Limb (tissue), 2 donors: ENCODE results near the gene GPR75.
A peak's percentile ranks its signal among the peaks of the same experiment; 100 is the strongest.

ENCODE experiments used
- DNase-seq, 2 donors: peaks; one replicate each; pipeline ENCODE4 v3.0.0-alpha.2; 2016; ENCODE audit errors: extremely low spot score in 2 of 2

The GPR75 gene

GRCh38 chr2:53859206-53860181 lies at the start of gene GPR75:
Gene GPR75 (minus strand): TSS chr2:53859967. CDS start chr2:53854756, 5,211 bp downstream.
- peak in 1 of 2 donors; percentile 72 for DNase-seq

GRCh38 chr2:53907582-53907981 lies 47.8 kb upstream of the GPR75 start:
- no peak for DNase-seq

- no peak for DNase-seq
Observed at GRCh38 chr2:53905396-53905795, 45.6 kb upstream of the GPR75 start.

- DNase-seq, result no peak
Observed at GRCh38 chr2:53903011-53903410, 43.2 kb upstream of the GPR75 start.

GRCh38 chr2:53901192-53901591 lies 41.4 kb upstream of the GPR75 start:
- DNase-seq, result no peak

GRCh38 chr2:53896864-53897263 lies 37.1 kb upstream of the GPR75 start:
- no peak for DNase-seq

GRCh38 chr2:53886406-53887280 lies 26.9 kb upstream of the GPR75 start:
- DNase-seq, result no peak

- DNase-seq, result no peak
Observed at GRCh38 chr2:53884883-53885282, 25.1 kb upstream of the GPR75 start.

- DNase-seq, result no peak
Observed at GRCh38 chr2:53881986-53882385, 22.2 kb upstream of the GPR75 start.

- DNase-seq, result no peak
Observed at GRCh38 chr2:53881360-53881759, 21.6 kb upstream of the GPR75 start.

GRCh38 chr2:53880756-53881155 lies 21.0 kb upstream of the GPR75 start:
- no peak for DNase-seq

- no peak for DNase-seq
Observed at GRCh38 chr2:53877556-53877955, 17.8 kb upstream of the GPR75 start.

- DNase-seq, result no peak
Observed at GRCh38 chr2:53877112-53877511, 17.3 kb upstream of the GPR75 start.

- DNase-seq, result no peak
Observed at GRCh38 chr2:53874401-53874950, 14.7 kb upstream of the GPR75 start.

- DNase-seq, result no peak
Observed at GRCh38 chr2:53867773-53868172, 8.0 kb upstream of the GPR75 start.

- DNase-seq, result no peak
Observed at GRCh38 chr2:53867169-53867568, 7.4 kb upstream of the GPR75 start.

- no peak for DNase-seq
Observed at GRCh38 chr2:53865962-53866361, 6.2 kb upstream of the GPR75 start.

- DNase-seq, result no peak
Observed at GRCh38 chr2:53865264-53865663, 5.5 kb upstream of the GPR75 start.

- DNase-seq, result no peak
Observed at GRCh38 chr2:53863538-53864227, 3.9 kb upstream of the GPR75 start.

- no peak for DNase-seq
Observed at GRCh38 chr2:53861824-53862223, 2.1 kb upstream of the GPR75 start.

GRCh38 chr2:53856272-53856671 lies 3.5 kb downstream of the GPR75 start:
- DNase-seq, result no peak
